ENCODE results near the gene NIT1. TPM values are rescaled to one million over a fixed set of nuclear protein-coding genes. Genes with fewer than 3 reads are reported as not detected.

The NIT1 gene
- total RNA-seq, 4 donors from 2014 or later, result 36.4 to 50.4 (median 47.9) TPM

GRCh38 chr1:161083748-161084596 lies 33.9 kb upstream of the NIT1 start:
- Histone ChIP-seq H3K27ac (no peak overlapping the region), H3K27me3 (no peaks in the 10 kb centered on the region), H3K36me3 (no peaks in the 10 kb centered on the region), H3K4me1 (peaks cover 0 to 12% of the 10 kb centered on the region in 2 donors), H3K9me3 (no peaks in the 10 kb centered on the region), H3K4me3 (replicated peaks in 1 of 3) (no peak overlapping the region)
- no peak for DNase-seq
- intact Hi-C loops (cut with DNase I), result no loop called here
- WGBS, 2 donors, result 74 to 78% methylated on average over 8 to 10 of the region's 10 CpGs
- no peak for TF ChIP-seq POLR2A (IDR thresholded peaks at IDR 0.05)
- TF ChIP-seq, protein P1, sequence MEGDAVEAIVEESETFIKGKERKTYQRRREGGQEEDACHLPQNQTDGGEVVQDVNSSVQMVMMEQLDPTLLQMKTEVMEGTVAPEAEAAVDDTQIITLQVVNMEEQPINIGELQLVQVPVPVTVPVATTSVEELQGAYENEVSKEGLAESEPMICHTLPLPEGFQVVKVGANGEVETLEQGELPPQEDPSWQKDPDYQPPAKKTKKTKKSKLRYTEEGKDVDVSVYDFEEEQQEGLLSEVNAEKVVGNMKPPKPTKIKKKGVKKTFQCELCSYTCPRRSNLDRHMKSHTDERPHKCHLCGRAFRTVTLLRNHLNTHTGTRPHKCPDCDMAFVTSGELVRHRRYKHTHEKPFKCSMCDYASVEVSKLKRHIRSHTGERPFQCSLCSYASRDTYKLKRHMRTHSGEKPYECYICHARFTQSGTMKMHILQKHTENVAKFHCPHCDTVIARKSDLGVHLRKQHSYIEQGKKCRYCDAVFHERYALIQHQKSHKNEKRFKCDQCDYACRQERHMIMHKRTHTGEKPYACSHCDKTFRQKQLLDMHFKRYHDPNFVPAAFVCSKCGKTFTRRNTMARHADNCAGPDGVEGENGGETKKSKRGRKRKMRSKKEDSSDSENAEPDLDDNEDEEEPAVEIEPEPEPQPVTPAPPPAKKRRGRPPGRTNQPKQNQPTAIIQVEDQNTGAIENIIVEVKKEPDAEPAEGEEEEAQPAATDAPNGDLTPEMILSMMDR (IDR thresholded peaks at IDR 0.05), result no peak

GRCh38 chr1:161084597-161084988 lies 33.3 kb upstream of the NIT1 start:
- peaks cover 4 to 18% of the 10 kb centered on the region in 2 donors for H3K4me1 ChIP-seq
- no peaks in the 10 kb centered on the region for H3K36me3 ChIP-seq
- no peak for DNase-seq
- intact Hi-C loops (cut with DNase I), result no loop called here
- no peaks in the 10 kb centered on the region for H3K27me3 ChIP-seq
- TF ChIP-seq POLR2A (IDR thresholded peaks at IDR 0.05), result no peak
- TF ChIP-seq, protein P1 (IDR thresholded peaks at IDR 0.05), result no peak
- H3K4me3 ChIP-seq (replicated peaks in 1 of 3), result no peak overlapping the region
- no peaks in the 10 kb centered on the region for H3K9me3 ChIP-seq
- 81 to 83% methylated on average over 1 of the region's 1 CpG for WGBS, 2 donors
- no peak overlapping the region for H3K27ac ChIP-seq

DNA sequence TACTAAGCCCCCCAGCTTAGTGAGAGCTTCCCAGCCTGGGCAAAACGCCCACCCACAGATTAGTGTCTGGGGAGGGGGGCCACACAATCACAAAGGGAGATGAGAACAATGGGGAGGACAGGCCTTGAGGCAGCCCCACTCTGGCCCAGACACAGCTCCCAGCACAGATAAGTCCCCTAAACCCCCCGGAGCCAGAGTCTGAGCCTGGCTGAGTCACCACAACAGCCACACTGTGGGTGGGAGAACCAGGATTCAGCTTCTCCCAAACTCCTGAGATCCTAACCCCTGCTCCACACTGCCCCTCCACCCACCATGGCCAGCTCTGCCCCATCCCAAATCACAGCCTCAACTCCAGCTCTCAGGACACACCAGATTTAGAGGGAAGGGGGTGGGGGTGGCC lies 32.7 kb upstream of the NIT1 start:
- no peak overlapping the region for H3K27ac ChIP-seq
- intact Hi-C loops (cut with DNase I), result no loop called here
- H3K27me3 ChIP-seq, result no peaks in the 10 kb centered on the region
- no peaks in the 10 kb centered on the region for H3K9me3 ChIP-seq
- H3K36me3 ChIP-seq, result no peaks in the 10 kb centered on the region
- TF ChIP-seq, protein P1 (IDR thresholded peaks at IDR 0.05), result no peak
- TF ChIP-seq POLR2A (IDR thresholded peaks at IDR 0.05), result no peak
- H3K4me1 ChIP-seq, result peaks cover 4 to 19% of the 10 kb centered on the region in 2 donors
- DNase-seq, result no peak
- 73 to 80% methylated on average over 2 of the region's 2 CpGs for WGBS, 2 donors
- no peak overlapping the region for H3K4me3 ChIP-seq (replicated peaks in 1 of 3)

- Histone ChIP-seq H3K9me3 (no peaks in the 10 kb centered on the region), H3K27ac (no peak overlapping the region), H3K27me3 (no peaks in the 10 kb centered on the region), H3K36me3 (no peaks in the 10 kb centered on the region), H3K4me1 (peaks cover 4 to 19% of the 10 kb centered on the region in 2 donors), H3K4me3 (replicated peaks in 1 of 3) (no peak overlapping the region)
- intact Hi-C loops (cut with DNase I), result no loop called here
- no peak for TF ChIP-seq POLR2A (IDR thresholded peaks at IDR 0.05)
- TF ChIP-seq, protein P1 (IDR thresholded peaks at IDR 0.05), result no peak
- WGBS, 2 donors, result 57 to 83% methylated on average over 4 of the region's 4 CpGs
- no peak for DNase-seq
Observed at GRCh38 chr1:161086457-161086856, 31.4 kb upstream of the NIT1 start.

GRCh38 chr1:161088587-161089110 lies 29.3 kb upstream of the NIT1 start:
- WGBS, 2 donors, result 93 to 94% methylated on average over 2 to 3 of the region's 3 CpGs
- DNase-seq, result no peak
- Histone ChIP-seq H3K27me3 (no peaks in the 10 kb centered on the region), H3K27ac (no peak overlapping the region), H3K4me3 (replicated peaks in 1 of 3) (no peak overlapping the region), H3K36me3 (no peaks in the 10 kb centered on the region), H3K4me1 (peaks cover 4 to 12% of the 10 kb centered on the region in 2 donors), H3K9me3 (no peaks in the 10 kb centered on the region)
- TF ChIP-seq POLR2A (IDR thresholded peaks at IDR 0.05), result no peak
- intact Hi-C loops (cut with DNase I), result no loop called here

Measured in thyroid gland (tissue), 4 donors.